IMR-90 (cell line): ENCODE measurements around the gene FAM8A1. TPM values are rescaled to one million over a fixed set of nuclear protein-coding genes. Genes with fewer than 3 reads are reported as not detected.

ENCODE experiments used
- ATAC-seq: fragments of 200-7000 bp; cut with Tn5 transposase; 2 replicates; pipeline ENCODE4 v1.9.1; 2020; ENCODE audit warnings: low read depth, mild to moderate bottlenecking, moderate library complexity
- BruUV-seq: library from RNA; stranded (reverse); fragments of 400-500 nt; replicated peaks from 2 replicates; lab custom pipeline; 2021; lab: Mats Ljungman, UMichigan
- CTCF ChIA-PET: fragments of 300-600 bp; formaldehyde crosslinking; extraction: SDS; loops from one replicate; lab custom pipeline; 2021; ENCODE audit warnings: antibody characterized with exemption; lab: Yijun Ruan, JAX
- POLR2A ChIA-PET: fragments of 300-600 bp; sonication (Branson Sonifier 250); formaldehyde crosslinking; loops from one replicate; lab custom pipeline; 2022; ENCODE audit warnings: antibody characterized with exemption; ENCODE audit not compliant: unreplicated experiment; lab: Charles Lee
- DNase-seq: peaks from one replicate; pipeline ENCODE4 v3.0.0; 2013
- H2AFZ ChIP-seq: replicated peaks from 2 replicates; pipeline ENCODE3; 2013; ENCODE audit warnings: low read length, mild to moderate bottlenecking; ENCODE audit not compliant: poor library complexity
- H2AK5ac ChIP-seq: 2 replicates; pipeline ENCODE4 v1.6.1; 2013; ENCODE audit warnings: low read depth, low read length, inconsistent platforms
- H2AK9ac ChIP-seq: replicated peaks from 2 replicates; pipeline ENCODE3; 2013; ENCODE audit warnings: mild to moderate bottlenecking, low read depth, low read length, moderate library complexity; ENCODE audit not compliant: poor library complexity
- H2BK120ac ChIP-seq: 2 replicates; pipeline ENCODE4 v1.6.1; 2013; ENCODE audit warnings: low read depth, low read length, inconsistent platforms
- H2BK15ac ChIP-seq: 3 replicates; pipeline ENCODE4 v1.6.1; 2013; ENCODE audit warnings: low read depth, low read length, inconsistent platforms
- H2BK20ac ChIP-seq: 2 replicates; pipeline ENCODE4 v1.6.1; 2013; ENCODE audit warnings: low read depth, mild to moderate bottlenecking, inconsistent platforms, low read length, moderate library complexity
- H2BK5ac ChIP-seq: 2 replicates; pipeline ENCODE4 v1.6.1; 2013; ENCODE audit warnings: mild to moderate bottlenecking, low read depth, low read length, inconsistent platforms; ENCODE audit not compliant: poor library complexity, severe bottlenecking
- H3K14ac ChIP-seq: replicated peaks from 2 replicates; pipeline ENCODE4 v1.6.1; 2013; ENCODE audit warnings: low read depth, low read length, inconsistent platforms
- H3K18ac ChIP-seq: 2 replicates; pipeline ENCODE4 v1.6.1; 2013; ENCODE audit warnings: low read depth, low read length, control low read depth
- H3K23ac ChIP-seq: 2 replicates; pipeline ENCODE4 v1.6.1; 2013; ENCODE audit warnings: low read depth, low read length, inconsistent platforms
- H3K27ac ChIP-seq: 2 replicates; pipeline ENCODE4 v1.5.1; 2013; ENCODE audit warnings: mild to moderate bottlenecking, control low read depth, low read length; ENCODE audit not compliant: insufficient read depth
- H3K27me3 ChIP-seq: 2 replicates; pipeline ENCODE4 v1.6.1; 2013; ENCODE audit warnings: low read length; ENCODE audit not compliant: control insufficient read depth, insufficient read depth
- H3K36me3 ChIP-seq: 2 replicates; pipeline ENCODE4 v1.6.1; 2013; ENCODE audit warnings: low read length, mixed read lengths; ENCODE audit not compliant: control insufficient read depth, insufficient read depth
- H3K4ac ChIP-seq: 2 replicates; pipeline ENCODE4 v1.6.1; 2013; ENCODE audit warnings: low read depth, low read length, inconsistent platforms
- H3K4me1 ChIP-seq: 2 replicates; pipeline ENCODE4 v1.6.1; 2013; ENCODE audit warnings: low read length, mixed read lengths; ENCODE audit not compliant: control insufficient read depth, insufficient read depth
- H3K4me2 ChIP-seq: 2 replicates; pipeline ENCODE4 v1.6.1; 2013; ENCODE audit warnings: low read depth, mild to moderate bottlenecking, control low read depth, low read length, moderate library complexity
- H3K4me3 ChIP-seq: 2 replicates; pipeline ENCODE4 v1.5.1; 2013; ENCODE audit warnings: low read depth, mild to moderate bottlenecking, control low read depth, low read length, moderate library complexity; ENCODE audit not compliant: insufficient read depth
- H3K56ac ChIP-seq: 2 replicates; pipeline ENCODE4 v1.6.1; 2013; ENCODE audit warnings: low read length, inconsistent platforms; ENCODE audit not compliant: insufficient read depth; ENCODE audit errors: extremely low read depth
- H3K79me1 ChIP-seq, 2 experiments: 2 replicates each; pipeline ENCODE4 v1.6.1; 2013; ENCODE audit warnings: low read length in 2 of 2, inconsistent platforms in 1 of 2, low read depth in 1 of 2
- H3K9ac ChIP-seq: 2 replicates; pipeline ENCODE4 v1.6.1; 2013; ENCODE audit warnings: low read depth, low read length, control low read depth
- H3K9me1 ChIP-seq: 2 replicates; pipeline ENCODE4 v1.6.1; 2013; ENCODE audit warnings: low read length, inconsistent platforms; ENCODE audit not compliant: insufficient read depth
- H3K9me3 ChIP-seq: 2 replicates; pipeline ENCODE4 v1.6.1; 2013; ENCODE audit warnings: low read length; ENCODE audit not compliant: control insufficient read depth, insufficient read depth
- H4K20me1 ChIP-seq: 2 replicates; pipeline ENCODE4 v1.6.1; 2013; ENCODE audit warnings: low read length, inconsistent platforms; ENCODE audit not compliant: insufficient read depth
- H4K5ac ChIP-seq: 2 replicates; pipeline ENCODE4 v1.6.1; 2013; ENCODE audit warnings: mild to moderate bottlenecking, low read depth, low read length, control low read depth
- H4K8ac ChIP-seq, 2 experiments: 2 replicates each; pipeline ENCODE4 v1.6.1; 2013; ENCODE audit warnings: low read depth in 2 of 2, low read length in 2 of 2, control low read depth in 1 of 2, inconsistent platforms in 1 of 2
- H4K91ac ChIP-seq: 2 replicates; pipeline ENCODE4 v1.6.1; 2013; ENCODE audit warnings: low read depth, low read length, inconsistent platforms; ENCODE audit not compliant: insufficient read depth
- CEBPB ChIP-seq: IDR thresholded peaks from 2 replicates; pipeline ENCODE4 v1.6.1; 2012; ENCODE audit warnings: low read depth, low read length, improper control_type of control experiment
- CTCF ChIP-seq: conservative IDR thresholded peaks from 2 replicates; pipeline ENCODE4 v1.5.1; 2012; ENCODE audit warnings: mild to moderate bottlenecking, low read depth, low read length, improper control_type of control experiment
- MXI1 ChIP-seq: IDR thresholded peaks from 2 replicates; pipeline ENCODE4 v1.6.1; 2012; ENCODE audit warnings: low read depth, mild to moderate bottlenecking, low read length, moderate library complexity, borderline replicate concordance
- POLR2A ChIP-seq: IDR thresholded peaks from 2 replicates; pipeline ENCODE4 v1.6.1; 2012; ENCODE audit warnings: mild to moderate bottlenecking, low read depth, low read length
- WGBS, 2 experiments: methylation state at CpG; one replicate each; pipeline versions ENCODE4 v1.1.5 to v1.1.7; 2013; ENCODE audit warnings: missing lambda C conversion rate in 2 of 2; ENCODE audit not compliant: insufficient read length in 1 of 2; ENCODE audit errors: extremely low coverage in 2 of 2; 5-methylcytosine and 5-hydroxymethylcytosine counted together
- dilution Hi-C: fragments of 300-500 bp; cut with HindIII; formaldehyde crosslinking; loops from one replicate; pipeline ENCODE4 v1.14.3; 2018; ENCODE audit warnings: low sequenced_read_pairs; ENCODE audit not compliant: unreplicated experiment
- in situ Hi-C: fragments of 300-500 bp; cut with MboI; formaldehyde crosslinking; loops from 3 replicates; pipeline ENCODE4 v1.14.3; 2019; ENCODE audit warnings: low sequenced_read_pairs, inconsistent platforms, mixed read lengths
- intact Hi-C: fragments of 100-400 bp; cut with micrococcal nuclease; formaldehyde crosslinking; loops from 2 replicates; pipeline ENCODE4 v1.10.0; 2022
- polyA plus RNA-seq, 3 experiments: library from polyadenylated mRNA; depleted of rRNA; stranded (reverse); fragments of >200 nt; gene quantifications; 2 replicates each; pipeline ENCODE4 v1.2.3, GENCODE V29; 2012; ENCODE audit warnings: low replicate concordance in 1 of 3
- total RNA-seq: library from RNA; depleted of rRNA; stranded (reverse); fragments of >200 nt; gene quantifications from 2 replicates; pipeline ENCODE4 v1.2.3, GENCODE V29; 2012

Gene FAM8A1
- total and polyA plus RNA-seq, 2 of the 4 experiments (the other 2 are of a cell fraction), result 8.1 to 8.2 TPM

- H4K91ac ChIP-seq, result no peak overlapping the region
- no peak overlapping the region for H2AK9ac ChIP-seq
- H2AK5ac ChIP-seq, result no peak overlapping the region
- no peak overlapping the region for H2BK120ac ChIP-seq
- H3K4me1 ChIP-seq, result peaks cover 7% of the 10 kb centered on the region
- H3K79me1 ChIP-seq, result peaks cover 10 to 13% of the 10 kb centered on the region in 2 experiments; a peak in 3 of 4 replicates
- POLR2A ChIA-PET, result no interaction called here
- no peak overlapping the region for H3K23ac ChIP-seq
- 0 out of 2 replicates have a peak, but pooled peaks cover 3% of the 10 kb centered on the region for H4K20me1 ChIP-seq
- no peak overlapping the region for H3K14ac ChIP-seq
- H3K4me3 ChIP-seq, result no peak overlapping the region
- 0 out of 2 replicates have a peak, but pooled peaks cover 4% of the 10 kb centered on the region for H3K9me1 ChIP-seq
- H3K27me3 ChIP-seq, result no peaks in the 10 kb centered on the region
- DNase-seq (no peak), ATAC-seq (no peak)
- no CpG with 5 or more reads among the region's 1 CpG for WGBS, 2 experiments
- H3K9me3 ChIP-seq, result no peaks in the 10 kb centered on the region
- H3K4me2 ChIP-seq, result no peak overlapping the region
- no peak overlapping the region for H3K9ac ChIP-seq
- H3K56ac ChIP-seq, result no peak overlapping the region
- H4K8ac ChIP-seq, result no peak overlapping the region
- no peak overlapping the region for H3K27ac ChIP-seq
- H3K36me3 ChIP-seq, result peaks cover 4% of the 10 kb centered on the region
- no peak overlapping the region for H3K4ac ChIP-seq
- no peak overlapping the region for H2BK15ac ChIP-seq
- intact Hi-C loops, result no loop called here
- no peak overlapping the region for H3K18ac ChIP-seq
- CTCF ChIA-PET, result no interaction called here
- in situ Hi-C loops, result no loop called here
- no peak for TF ChIP-seq MXI1
- TF ChIP-seq CEBPB, result no peak
- TF ChIP-seq CTCF, result no peak
- no peak for TF ChIP-seq POLR2A
- no peak overlapping the region for H2BK20ac ChIP-seq
- BruUV-seq, result no TSS peak
- no peak overlapping the region for H2BK5ac ChIP-seq
- dilution Hi-C loops, result no loop called here
- H4K5ac ChIP-seq, result no peak overlapping the region
- no peak overlapping the region for H2AFZ ChIP-seq
Measured at GRCh38 chr6:17602888-17603287, 2.8 kb downstream of the FAM8A1 start.
